Activated T-helper 9 cell treated with anti-CD3 and anti-CD28 coated beads, Interleukin-2, amount 50 U/mL, for 16 hours (primary cell): Measurements from ENCODE around the gene ABAT.
"Not testable (repeated sequence)": the region's sequence is repeated elsewhere in the genome, so short reads cannot be mapped to it uniquely, and the experiment has no call there.

Experiments used
- DNase-seq: peaks from one replicate; pipeline ENCODE4 v3.0.0-alpha.2; 2020; ENCODE audit warnings: low read depth

Gene ABAT

DNA sequence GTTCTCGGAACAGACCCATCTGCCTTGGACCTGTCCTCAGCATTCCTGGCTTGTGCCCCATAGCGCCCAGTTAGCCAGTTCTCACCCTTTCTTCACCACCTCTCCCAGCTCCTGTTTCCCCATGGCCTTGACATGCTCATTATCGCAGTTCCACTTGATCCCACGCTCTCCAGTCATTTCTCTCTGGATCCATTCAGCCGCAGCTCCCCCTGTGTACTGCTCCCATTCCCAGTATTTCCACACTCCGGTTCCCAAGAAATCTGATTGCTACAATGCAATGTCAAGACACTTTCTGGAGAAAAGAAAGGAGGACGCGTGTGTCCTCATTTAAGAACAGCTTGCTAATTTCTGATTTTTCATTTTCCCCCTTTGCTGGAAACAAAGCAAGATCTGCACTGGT is 67.7 kb downstream of the ABAT start:
- DNase-seq = no peak

DNA sequence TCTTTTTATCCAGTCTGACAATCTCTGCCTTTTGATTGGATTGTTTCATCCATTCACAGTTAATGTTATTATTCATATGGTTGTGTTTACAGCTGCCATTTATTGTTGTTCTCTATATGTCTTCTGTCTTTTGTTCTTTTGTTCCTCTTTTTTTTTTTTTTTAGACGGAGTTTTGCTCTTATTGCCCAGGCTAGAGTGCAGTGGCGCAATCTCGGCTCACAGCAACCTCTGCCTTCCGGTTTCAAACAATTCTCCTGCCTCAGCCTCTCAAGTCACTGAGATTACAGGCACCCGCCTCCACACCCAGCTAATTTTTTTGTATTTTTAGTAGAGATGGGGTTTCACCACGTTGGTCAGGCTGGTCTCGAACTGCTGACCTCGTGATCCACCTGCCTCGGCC is 74.5 kb downstream of the ABAT start:
- not testable (repeated sequence) for DNase-seq

DNA sequence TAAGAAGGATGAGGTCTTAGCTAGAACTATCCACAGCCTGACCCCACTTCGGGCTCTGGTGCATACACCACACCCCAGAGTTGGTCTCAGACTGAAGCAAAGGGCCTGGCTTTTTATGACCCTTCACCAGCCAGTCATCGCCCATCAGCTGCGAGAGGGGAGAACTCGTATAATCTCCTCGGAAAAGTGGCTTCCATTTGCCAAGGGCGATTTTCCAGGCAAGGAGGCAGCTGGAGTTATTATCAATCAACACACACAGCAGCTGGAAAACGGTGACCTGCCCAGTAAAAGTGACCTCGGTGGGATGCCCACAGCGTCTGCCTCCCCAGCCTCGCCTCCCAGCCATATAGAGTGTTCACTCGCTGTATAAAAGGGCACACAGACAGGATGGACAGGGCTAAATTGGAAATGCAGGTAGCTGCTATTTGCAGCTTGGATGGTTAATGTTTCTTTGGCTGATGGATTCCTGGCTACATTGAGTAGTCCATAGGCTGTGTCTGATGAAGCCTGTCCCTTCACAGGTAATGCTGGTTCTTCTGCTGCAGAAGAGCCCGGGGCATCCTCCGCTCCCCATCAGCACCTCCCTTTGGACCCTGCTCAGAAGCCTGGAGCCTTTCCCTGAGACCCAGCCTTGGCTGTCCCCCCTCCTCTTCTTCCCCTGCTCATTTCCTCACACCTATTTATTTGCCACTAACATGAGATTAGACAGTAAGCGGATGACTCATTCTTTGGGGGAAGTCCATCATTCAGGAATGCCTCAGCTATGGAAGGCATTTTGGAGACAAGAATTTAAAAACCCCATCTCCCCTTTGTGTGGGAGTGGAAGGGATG is 77.3 kb downstream of the ABAT start:
- no peak for DNase-seq

DNA sequence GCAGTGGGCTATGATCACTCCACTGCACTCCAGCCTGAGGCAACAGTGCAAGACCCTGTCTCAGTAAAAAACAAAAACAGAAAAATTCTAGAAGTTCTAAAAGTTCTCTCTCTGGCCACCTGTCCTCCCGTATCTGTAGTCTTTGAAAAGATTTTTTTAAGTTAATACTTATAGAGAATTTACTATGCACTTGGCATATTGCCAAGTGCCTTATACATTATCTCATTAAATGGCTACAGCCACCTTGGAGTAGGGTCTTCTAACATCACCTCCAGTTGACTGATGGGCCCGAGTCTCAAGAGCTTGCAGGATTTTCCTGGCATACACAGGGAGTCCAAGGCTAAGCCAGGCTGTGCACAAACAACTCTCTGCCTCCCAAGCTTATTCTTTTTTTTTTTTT is 78.3 kb downstream of the ABAT start:
- no peak for DNase-seq

DNA sequence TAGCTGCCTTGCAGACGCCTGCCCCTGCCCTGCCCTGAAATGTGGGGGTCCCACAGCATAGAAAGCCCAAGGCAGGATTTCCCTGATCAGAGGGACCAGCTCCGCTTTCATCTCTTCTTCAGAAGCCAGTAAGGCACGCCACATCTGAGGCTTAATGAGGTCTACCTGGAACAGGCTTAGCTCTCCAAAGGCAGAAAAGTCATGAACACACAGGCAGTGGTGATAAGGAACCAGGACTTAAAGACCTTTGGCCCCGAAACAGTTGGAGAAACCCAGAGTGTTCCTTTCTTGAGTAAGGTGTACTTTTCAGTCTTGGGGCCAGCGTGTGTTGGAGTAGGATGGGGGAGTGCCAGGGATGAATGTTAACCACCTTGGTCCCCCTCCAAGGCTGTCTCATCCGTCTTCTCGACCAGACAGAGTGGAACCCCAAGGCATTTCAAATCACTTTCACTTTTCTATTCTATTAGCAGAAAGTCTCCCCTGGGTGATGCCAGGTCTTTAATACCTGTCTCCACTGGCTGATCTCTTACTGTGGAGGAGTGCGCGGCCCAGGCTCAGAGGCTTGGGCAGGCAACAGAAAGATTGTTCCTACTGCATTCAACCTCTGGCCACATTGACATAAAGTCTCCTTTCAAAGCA is 79.1 kb downstream of the ABAT start:
- DNase-seq = no peak

DNA sequence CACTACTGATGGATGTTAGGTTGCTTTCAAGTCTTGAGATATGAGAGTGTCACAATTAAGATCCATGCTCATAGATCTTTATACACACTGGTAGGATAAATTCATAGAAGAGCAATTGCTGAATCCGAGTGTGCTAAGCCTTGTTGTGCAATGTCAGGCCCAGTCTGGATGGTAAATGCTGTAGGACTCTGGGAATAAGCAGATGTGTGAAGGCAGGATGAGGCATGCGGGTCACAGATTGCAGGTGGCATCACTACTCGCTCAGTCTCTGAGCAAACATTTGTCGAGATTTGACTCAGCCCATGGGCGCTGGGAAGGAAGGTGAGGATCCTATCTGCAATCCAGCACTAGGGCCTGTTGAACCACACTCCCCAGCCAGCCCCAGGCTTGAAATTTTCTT is 82.3 kb downstream of the ABAT start:
- DNase-seq = no peak

DNA sequence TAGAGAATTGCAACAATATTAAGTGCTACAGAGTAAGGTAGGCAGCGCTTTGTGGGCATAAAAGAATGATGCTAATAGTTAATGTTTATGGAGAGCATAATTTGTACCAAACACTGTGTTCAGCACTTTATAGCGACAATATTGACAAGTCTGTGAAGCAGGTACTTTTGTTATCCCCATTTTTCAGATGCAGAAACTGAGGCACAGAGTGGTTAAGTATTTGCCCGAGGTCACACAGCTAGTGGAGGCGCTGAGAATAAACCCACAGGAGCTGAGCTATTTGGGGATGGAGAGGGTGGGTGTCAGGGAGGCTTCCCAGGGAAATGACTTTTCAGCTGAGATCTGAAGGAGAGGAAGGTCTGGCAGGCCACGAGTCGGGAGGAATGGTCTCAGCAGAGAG is 83.6 kb downstream of the ABAT start:
- DNase-seq = no peak

DNA sequence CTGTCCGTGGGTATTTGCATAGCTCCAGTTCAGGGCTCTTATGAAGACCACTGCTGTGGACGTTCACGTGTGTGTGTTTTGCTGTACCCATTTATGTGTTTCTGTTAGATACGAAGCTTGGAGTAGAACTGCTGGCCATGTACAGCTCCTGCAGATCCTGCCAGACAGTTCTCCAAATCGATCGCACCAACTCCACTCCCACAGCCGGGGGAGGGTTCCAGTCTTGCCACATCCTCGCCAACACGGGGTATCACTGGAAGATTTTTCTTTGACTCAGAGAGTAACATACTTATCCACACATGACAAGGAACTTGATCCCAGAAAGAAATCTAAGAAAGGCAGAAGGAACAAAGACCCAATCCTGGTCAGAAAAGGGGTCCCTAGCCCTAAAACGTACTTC is 85.6 kb downstream of the ABAT start:
- DNase-seq = no peak

DNA sequence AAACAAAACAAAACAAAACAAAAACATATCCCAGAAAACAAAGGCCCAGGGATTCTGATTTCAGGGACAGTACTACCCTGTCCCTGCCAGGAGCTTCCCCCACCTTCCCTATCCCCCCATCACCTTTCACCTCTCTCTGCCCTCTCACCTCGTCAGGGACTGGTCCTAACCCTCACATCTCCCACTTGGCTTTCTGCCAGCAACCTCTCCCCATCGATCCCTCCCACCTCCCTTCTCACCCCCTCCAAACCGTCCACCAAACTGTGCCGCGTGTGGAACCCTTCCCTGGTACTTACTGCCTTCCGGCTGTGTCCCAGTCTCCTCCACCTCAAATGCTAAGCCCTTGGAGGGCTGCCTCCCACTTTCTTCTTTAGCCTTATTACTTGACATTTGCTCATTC is 86.7 kb downstream of the ABAT start:
- DNase-seq = no peak

DNA sequence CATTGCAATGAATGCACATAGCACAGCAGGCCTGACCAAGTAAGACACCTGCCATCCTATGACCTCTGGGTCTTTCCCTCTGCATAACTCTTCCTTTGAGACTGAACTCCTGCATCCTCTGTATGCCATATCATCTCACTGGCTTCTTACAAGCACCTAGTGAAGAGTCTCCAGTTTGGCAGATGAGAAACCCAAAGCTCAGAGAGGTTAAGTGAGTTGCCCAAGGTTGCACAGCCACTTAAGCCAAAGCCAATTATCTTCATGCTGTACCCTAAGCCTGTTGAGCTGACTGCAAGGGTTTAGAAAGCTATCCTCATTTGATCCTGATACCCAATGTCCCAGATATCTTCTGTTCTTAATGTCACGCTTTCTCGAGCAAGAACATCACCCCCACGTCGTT is 87.8 kb downstream of the ABAT start:
- DNase-seq = no peak

DNA sequence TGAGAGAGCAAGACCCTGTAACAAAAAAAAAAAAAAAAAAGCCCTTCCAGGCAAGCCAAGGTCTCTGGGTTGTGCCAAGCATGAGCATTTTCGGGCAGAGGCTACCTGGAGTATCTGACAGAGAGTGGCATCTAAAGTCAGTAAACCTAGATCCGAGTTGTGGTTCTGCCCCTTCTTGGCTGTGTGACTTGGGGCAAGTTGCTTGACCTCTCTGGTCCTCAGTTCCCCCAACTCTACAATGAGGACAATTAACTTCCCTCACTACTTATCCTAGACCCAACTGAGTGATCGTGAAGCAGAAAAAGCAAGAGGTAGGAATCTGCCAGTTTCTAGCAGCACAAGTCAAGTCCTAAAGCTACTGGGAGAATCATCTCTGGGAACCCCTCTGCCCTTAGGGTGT is 88.7 kb downstream of the ABAT start:
- no peak for DNase-seq

DNA sequence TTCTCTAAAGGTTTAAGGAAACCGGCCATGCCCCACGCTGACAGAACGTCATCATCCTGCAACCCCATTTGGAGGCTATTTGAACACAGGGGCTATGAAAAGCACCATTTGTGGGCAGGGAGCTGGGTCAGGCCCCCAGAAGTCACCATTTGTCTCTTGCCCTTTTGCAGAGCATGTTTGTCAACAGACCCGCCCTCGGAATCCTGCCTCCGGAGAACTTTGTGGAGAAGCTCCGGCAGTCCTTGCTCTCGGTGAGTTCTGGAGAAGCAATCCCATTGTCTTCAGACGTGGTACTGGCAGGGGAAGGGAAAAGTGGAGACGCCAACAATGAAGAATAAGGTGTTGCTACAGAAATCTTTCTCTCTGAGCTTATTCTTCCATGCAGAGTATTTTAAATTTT is 89.5 kb downstream of the ABAT start:
- DNase-seq = no peak

DNA sequence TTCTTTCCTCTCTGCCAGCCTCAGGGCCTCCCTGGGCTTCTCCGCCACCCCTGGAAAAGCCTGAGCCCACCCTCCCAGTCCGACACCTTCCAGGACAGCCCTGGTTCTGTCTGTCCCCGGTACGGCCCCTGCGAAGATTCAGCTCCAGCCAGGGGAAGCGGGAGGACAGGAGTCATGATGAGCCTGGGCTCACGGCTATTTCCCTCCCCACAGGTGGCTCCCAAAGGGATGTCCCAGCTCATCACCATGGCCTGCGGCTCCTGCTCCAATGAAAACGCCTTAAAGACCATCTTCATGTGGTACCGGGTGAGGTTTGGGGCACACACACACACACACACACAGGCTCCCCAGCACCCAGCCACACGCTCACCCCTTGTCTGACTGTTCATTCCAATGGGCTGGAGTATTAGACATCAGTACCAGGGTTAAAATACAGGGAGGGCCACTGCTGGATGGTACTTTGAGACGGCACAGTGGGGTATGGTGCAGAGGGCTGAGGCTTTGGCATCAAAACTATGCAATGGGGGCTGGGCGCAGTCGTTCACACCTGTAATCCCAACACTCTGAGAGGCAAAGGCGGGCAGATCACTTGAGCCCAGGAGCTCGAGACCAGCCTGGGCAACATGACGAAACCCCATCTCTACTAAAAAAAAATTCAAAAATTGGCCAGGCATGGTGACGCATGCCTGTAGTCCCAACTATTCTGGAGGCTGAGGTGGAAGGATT is 90.3 kb downstream of the ABAT start:
- DNase-seq = no peak

DNA sequence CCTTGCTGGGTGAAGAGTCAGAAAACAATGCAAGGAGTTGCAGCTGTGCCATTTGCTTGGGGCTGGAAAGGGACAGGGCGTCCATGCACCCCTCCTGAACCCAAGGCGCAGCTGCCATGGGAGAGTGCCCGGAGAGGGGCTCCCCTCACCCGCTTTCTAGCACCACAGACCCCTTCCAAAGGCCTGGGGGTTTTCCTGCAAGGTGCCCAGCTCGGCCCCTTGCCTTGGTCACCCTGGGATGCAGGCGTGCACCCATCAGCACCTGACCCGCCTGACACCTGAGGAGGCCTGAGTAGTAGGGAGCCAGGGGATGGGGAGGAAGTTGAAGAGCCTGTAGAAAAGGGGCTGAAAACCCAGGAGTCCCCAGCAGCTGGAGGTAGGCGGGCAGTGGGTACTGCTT is 92.8 kb downstream of the ABAT start:
- DNase-seq = no peak

DNA sequence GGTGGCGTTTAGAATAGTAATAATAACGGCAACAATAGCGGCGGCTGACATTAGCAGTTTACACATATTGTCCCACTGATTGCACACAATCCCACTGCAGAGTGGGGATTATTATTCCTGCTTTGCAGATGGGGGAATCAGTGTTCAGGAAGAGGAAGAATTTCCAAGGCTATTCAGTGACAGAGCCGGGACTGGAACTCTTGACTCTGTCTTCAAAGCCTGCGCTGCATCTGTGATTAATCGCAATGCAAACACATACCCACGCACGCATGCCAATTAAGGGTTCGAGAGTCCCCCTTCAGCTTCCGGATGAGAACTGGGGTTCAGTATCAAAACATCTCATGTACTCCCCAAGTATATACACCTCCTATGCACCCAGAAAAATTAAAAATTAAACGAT is 93.9 kb downstream of the ABAT start:
- no peak for DNase-seq

DNA sequence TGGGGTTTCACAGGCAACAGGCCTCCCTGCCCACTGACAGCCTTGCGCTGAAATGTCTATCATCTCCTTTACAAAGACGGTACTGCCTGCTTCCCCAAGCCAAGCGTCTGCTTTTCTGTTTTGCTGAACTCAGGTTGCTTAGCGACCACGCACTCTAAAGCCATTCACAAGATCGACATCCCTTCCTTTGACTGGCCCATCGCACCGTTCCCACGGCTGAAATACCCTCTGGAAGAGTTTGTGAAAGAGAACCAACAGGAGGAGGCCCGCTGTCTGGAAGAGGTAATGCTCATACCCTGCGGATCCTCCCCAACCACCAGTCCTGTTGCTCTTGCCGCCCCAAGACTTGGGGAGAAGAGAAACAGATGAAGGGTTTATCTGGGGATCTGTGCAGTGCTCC is 94.3 kb downstream of the ABAT start:
- DNase-seq = no peak

DNA sequence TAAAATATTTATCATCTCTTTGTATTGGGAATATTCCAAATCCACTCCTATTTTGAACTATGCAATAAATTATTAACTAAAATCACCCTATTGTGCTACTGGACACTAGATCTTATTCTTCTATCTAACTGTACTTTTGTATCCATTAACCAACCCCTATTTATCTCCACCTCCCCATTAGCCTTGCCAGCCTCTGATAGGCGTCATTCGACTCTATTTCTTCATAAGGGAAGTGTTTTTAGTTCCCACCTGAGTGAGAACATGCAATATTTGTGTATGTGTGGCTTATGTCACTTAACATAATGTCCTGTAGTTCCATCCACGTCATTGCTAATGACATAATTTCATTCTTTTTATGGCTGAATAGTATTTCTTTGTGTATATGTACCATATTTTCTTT is 99.1 kb downstream of the ABAT start:
- DNase-seq = no peak

DNA sequence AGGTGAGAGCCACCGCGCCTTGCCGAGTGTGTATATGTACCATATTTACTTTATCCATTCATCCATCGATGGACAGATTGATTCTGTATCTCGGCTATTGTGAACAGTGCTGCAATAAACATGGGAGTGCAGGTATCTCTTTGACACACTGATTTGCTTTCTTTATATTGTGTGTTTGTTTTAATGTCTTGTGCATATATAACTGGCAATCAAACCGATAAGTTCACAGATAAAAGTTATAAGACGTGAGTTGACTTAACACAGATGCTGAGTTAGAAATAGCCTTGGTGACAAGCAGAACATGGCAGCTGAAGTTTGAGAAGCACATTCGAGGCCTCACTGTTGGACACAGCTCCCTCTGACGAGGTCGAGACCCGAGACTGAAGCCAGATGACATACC is 99.8 kb downstream of the ABAT start:
- no peak for DNase-seq

DNA sequence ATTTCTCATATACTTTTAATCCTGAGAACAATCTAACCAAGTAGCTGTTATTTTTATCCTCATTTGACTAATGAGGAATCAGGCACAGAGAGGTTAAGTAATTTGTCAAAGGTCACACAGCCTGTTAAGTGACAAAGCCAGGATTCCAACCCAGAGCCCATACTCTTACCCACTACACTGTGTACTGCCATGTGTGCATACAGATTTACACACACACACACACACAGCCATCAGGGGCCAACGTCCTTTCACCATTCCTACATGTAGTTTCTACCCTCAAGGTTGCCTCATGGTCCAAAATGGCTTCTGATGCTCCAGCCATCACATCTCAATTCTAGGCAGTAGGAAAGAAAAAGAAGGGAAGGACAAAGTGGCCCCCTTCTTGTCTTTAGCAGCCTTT is 100.9 kb downstream of the ABAT start:
- no peak for DNase-seq

DNA sequence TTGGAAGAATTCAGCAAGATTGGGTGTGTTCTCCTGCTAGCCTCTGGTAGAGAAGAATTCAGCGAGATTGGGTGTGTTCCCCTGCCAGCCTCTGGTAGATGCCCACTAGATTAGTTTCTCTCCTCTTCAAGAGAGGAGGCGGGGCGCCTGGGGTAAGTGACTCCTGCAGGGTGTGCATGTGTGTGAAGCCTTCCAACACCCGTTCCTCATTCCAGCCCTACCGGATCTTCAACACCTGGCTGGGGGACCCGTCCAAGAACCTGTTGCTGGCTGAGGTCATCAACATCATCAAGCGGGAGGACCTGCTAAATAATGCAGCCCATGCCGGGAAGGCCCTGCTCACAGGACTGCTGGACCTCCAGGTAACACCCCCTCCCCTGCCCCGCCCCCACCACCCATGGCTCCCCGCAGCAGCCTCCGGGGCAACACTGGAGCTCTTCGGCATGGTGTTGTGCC is 101.7 kb downstream of the ABAT start:
- no peak for DNase-seq

DNA sequence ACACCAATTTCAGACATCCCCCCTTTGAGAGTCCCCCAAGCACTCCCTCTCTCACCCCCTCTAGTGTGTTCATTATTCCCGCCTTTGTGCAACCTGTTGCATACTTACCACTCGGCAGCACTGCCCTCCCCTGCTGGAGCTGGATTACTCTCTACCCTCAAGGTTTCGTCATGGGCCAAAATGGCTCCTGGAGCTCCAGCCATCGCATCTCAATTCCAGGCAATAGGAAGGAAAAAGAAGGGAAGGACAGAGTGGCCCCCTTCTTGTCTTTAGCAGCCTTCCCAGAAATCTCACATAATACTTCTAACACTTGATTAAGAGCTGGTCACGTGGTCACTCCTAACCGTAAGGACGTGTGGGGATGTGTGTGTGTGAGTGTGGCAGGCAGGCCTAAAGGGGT is 102.8 kb downstream of the ABAT start:
- DNase-seq = no peak

DNA sequence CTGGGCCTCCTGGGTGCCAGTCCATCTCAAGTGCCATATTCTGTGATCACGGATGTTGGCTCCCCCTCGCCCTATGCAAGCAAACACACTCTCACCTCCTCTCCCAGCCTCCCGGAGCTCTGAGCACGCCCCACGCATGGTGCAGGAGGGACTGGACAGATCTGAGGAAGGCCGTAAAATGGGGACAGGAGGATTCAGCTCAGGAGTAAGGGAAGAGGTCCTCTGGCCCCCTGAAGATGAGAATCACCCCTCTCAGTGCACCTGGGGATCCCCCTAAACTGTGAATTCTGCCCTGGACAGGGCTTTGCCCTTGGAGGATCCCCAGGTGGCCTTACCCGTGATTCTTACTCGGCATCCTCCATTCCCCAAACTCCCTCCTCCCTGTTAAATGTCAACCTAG is 107.4 kb downstream of the ABAT start:
- no peak for DNase-seq

DNA sequence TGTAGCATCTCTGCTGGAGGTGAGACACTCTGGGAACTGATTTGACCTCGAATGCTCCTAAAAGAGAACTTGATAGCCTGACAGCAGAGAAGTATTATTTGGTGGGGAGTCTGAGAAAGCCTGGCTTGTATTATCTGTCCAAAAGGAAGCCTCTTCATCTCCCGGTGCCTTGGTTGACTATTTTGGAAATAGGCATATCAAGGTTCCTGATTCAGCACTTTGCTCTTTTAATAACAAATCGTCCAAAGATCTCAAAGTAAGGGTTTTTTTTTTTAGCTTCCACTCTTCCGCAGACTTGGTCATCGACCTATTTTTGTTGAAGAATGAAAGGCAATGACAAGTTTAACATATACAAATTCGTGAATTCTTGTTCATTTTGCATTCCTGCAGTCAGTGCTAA is 108.3 kb downstream of the ABAT start:
- DNase-seq = no peak
